H1 (cell line): ENCODE measurements around the gene PRR16. TPM values are rescaled to one million over a fixed set of nuclear protein-coding genes. Genes with fewer than 3 reads are reported as not detected.

Source experiments
- SIRT6 ChIP-seq: IDR thresholded peaks from one replicate; pipeline ENCODE4 v1.7.1; 2012; ENCODE audit warnings: low read length, inconsistent platforms
- SIX5 ChIP-seq: IDR thresholded peaks from 2 replicates; pipeline ENCODE4 v1.6.1; 2011; ENCODE audit warnings: mild to moderate bottlenecking, low read depth, low read length
- polyA plus RNA-seq, 7 experiments: library from polyadenylated mRNA; depleted of rRNA in 3 of 7; stranded (reverse) in 5 of 7; unstranded in 2 of 7; fragments of >200 nt in 5 of 7; fragments of 200-250 nt in 2 of 7; gene quantifications; 1 replicate in 5 of 7; 2 replicates in 1 of 7; 4 replicates in 1 of 7; pipeline versions ENCODE4 v1.2.1 to v1.2.3, GENCODE V29; 2011 to 2013; ENCODE audit warnings: missing spikeins in 2 of 7, mixed read lengths in 2 of 7
- total RNA-seq: library from RNA; stranded (reverse); fragmentation: NEBNext Ultra II Directional; extraction: Animal tissue kit (Norgen Biotek cat#: 25700); gene quantifications from 2 replicates; pipeline ENCODE4 v1.2.1, GENCODE V29; 2021

The PRR16 gene
- total and polyA plus RNA-seq, 2 of the 8 experiments (the other 6 are each of a cell fraction or from before 2014, with no cell fraction given), result 0.73 to 1.6 TPM

DNA sequence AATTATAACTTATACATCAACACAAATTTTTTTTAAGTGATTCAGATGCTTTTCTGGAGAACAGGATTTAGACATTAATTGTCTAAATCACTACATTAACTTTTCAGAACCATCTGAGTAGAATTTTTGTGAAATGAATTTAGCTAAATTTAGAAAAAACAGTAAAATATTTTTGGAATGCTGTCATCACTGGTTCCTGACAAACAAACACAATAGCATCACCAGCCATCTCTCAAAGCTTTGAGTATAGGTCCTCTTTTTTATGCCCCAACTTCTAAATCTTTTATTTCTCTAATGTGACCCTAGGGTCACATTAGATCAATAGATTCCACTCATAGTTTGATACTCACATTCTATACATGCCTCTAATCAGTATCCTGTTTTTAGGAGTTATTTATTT is 104.6 kb downstream of the PRR16 start (continued):
- TF ChIP-seq SIX5, result no peak
- TF ChIP-seq SIRT6, result no peak
